GM15510 (cell line): ENCODE results near the gene RCOR1.

Experiments
- POLR2A ChIP-seq: IDR thresholded peaks from 3 replicates; pipeline ENCODE4 v1.6.1; 2011; ENCODE audit warnings: borderline replicate concordance; ENCODE audit not compliant: insufficient read length; ENCODE audit errors: extremely low read depth

The RCOR1 gene

DNA sequence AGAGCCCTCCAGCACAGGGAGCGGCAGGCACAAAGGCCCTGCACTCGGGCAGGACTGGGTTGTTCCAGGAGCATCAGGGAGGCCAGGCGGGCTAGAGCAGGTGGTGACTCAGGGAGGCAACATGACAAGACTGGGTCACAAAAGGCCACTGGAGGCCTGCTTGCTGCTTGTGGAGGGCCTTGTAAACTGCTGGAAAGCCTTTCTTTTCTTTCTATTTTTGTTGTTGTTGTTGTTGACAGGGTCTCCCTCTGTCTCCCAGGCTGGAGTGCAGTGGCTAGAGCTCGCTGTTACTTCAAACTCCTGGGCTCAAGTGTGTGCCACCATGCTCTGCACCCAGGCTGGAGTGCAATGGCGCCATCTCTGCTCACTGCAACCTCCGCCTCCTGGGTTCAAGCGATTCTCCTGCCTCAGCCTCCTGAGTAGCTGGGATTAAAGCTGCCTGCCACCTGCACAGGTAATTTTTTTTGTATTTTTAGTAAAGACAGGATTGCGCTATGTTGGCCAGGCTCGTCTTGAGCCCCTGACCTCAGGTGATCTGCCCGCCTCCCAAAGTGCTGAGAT lies 11.8 kb upstream of the RCOR1 start:
- TF ChIP-seq POLR2A = no peak

DNA sequence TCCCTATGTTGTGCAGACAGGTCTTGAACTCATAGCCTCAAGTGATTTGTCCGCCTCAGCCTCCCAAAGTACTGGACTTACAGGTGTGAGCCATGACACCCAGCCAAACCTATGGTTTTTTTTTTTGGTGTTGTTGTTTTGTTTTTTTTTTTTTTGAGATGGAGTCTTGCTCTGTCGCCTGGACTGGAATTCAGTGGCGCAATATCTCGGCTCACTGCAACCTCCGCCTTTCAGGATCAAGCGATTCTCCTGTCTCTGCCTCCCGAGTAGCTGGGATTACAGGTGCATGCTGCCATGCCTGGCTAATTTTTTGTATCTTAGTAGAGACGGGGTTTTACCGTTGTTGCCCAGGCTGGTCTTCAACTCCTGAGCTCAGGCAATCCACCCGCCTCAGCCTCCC lies 11.3 kb upstream of the RCOR1 start:
- TF ChIP-seq POLR2A = no peak

DNA sequence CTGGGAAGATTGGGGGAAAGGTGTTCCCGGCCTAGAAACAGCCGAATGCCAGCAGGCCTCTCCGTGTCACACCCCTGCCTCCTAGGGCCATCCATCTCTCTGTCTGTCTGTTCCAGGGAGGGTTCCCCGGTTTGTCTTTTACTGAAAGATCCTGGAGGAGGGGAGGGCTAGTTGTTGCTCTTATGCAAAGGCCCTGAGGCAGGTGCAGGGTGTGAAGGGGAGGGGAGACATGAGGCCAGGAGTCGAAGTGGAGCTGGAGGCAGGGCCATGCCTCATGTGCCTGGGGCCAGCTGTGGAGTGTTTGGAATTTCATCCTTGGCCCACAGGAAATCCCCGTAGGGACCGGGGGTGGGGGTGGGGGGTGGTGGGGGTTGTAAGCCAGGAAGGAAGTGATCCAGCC lies 8.7 kb upstream of the RCOR1 start:
- TF ChIP-seq POLR2A = no peak

GRCh38 chr14:102584871-102585869 lies 7.3 kb upstream of the RCOR1 start:
- no peak for TF ChIP-seq POLR2A

DNA sequence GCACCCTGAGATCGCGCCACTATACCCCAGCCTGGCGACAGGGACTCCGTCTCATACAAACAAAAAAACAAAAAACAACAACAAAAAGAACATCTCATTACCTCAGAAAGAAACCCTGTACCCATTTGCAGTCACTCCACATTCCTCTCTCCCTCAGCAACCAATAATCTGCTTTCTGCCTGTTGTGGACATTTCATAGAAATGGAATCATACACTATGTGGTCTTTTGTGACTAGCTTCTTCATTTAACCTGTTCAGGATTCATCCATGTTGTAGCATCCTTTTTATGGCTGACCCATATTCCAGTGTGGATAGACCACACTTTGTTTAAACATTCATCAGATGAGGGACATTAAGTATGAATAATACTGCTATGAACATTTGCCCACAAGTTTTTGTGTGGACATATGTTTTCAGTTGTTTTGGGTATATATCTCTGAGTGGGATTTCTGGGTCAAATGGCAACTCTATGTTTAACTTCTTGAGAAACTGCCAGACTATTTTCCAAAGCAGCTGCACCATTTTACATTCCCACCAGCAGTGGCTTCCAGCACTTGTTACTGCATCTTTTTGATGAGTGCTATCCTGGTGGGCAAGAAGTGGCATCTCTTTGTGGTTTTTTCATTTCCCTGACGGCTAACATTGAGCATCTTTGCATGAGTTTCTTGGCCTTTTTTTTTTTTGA lies 5.9 kb upstream of the RCOR1 start:
- no peak for TF ChIP-seq POLR2A

DNA sequence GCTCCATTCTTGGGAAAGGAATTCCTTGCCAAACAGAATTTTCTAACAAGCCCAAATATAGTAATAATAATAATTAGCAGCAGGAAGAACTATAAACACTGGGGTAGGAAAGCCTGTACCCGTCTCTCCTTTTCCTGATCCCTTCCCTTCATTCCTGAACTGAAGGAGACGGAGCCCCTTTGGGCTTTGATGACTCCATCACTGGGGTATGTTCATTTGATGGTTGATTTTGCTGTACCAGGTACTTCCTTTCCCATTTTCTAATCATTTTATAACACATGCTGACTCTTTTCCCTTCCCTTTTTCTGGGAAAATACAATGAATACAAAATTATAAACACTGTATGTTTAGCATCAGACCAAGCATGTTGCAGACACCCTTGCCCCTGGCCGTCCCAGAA lies 3.6 kb upstream of the RCOR1 start:
- TF ChIP-seq POLR2A = no peak

GRCh38 chr14:102589761-102590290 lies 2.6 kb upstream of the RCOR1 start:
- TF ChIP-seq POLR2A = no peak

DNA sequence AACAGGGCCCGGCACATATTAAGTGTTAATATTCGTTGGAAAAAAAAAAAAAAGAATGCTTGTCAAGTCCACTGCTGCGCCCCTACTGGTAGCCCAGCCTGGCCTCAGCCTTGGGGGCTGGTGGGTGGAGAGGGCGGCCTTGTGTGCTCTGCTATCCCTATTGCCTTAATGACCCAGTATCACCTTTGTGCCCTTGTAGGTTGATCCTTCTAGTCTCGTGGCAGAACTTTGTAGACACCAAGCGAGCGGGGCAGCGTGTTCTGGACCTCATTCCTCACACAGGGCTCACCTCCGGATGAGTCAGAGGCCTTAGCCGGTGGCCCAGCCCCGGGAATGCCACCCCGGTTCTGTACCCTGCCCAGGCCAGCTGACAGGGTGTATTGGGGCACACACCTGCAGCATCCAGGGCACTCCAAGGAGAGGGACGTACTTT lies 1.8 kb upstream of the RCOR1 start:
- no peak for TF ChIP-seq POLR2A

GRCh38 chr14:102591372-102591943 lies 991 bp upstream of the RCOR1 start:
- TF ChIP-seq POLR2A = no peak

DNA sequence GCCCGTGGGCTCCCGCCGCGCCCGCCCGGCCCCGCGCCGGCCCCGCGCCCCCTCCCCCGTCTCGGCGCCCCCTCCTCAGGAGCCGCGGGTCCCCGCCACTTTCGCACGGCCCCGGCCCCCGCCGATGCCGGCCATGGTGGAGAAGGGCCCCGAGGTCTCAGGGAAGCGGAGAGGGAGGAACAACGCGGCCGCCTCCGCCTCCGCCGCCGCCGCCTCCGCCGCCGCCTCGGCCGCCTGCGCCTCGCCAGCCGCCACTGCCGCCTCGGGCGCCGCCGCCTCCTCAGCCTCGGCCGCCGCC lies 263 bp downstream of the RCOR1 start:
- no peak for TF ChIP-seq POLR2A

- TF ChIP-seq POLR2A = no peak
Observed at GRCh38 chr14:102593061-102593824, 794 bp downstream of the RCOR1 start.

DNA sequence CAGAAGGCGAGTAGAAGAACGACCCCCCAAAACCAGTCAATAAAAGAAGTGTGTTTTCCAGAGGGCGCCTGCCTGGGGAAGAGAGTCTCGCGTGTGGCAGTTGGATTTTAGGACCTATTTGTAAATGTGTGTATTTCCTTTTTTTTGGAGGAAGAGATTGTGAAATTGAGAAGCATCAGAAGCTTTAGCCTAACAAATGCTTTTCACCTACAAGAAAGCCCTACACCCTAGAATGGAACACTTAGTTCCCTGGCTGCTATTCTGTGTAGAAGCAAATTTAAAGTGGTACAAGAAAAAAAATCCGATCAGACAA lies 1.3 kb downstream of the RCOR1 start:
- TF ChIP-seq POLR2A = no peak

DNA sequence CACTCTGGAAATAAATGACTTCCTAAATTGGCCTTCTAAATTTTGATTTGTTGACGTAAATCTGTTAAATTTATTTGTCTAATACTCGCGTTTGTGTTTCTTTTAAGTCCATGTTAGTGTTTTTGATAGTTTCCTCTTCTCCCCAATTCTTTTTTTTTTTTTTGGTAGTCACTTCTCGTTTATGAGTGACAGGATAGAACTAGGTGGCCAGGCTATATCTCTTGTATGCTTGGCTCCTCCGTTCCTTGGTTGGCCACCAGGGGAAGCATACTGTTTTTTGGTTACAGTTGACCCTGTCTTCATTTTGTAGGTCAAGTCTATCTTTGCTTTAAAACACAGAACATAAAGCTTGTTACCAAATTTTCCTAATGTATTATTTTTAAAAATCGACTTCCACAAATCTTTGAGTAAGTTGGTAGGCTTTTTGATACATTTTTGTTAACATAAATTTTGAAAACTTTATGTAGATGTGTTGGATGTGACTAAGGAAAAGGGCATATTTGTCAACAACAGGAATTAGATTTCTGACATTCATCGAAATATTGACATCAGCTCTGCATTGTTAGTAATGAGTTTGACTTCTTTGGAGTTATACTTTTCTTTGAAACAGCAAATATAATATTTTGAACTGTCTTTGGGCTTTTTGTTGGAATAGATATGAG lies 2.2 kb downstream of the RCOR1 start:
- no peak for TF ChIP-seq POLR2A

GRCh38 chr14:102601378-102601925 lies 9.0 kb downstream of the RCOR1 start:
- TF ChIP-seq POLR2A = no peak
